Thyroid gland (tissue), 4 donors: Measurements from ENCODE around the gene SERTAD4. TPM values are rescaled to one million over a fixed set of nuclear protein-coding genes. Genes with fewer than 3 reads are reported as not detected.
A peak's percentile ranks its signal among the peaks of the same experiment; 100 is the strongest.

ENCODE experiments used
- DNase-seq, 2 donors: peaks; one replicate each; pipeline ENCODE4 v3.0.0-alpha.2; 2019
- H3K27ac ChIP-seq, 3 donors: fragments of 200-600 bp; sonication (generic); 1 replicate in 2 of 3; 2 replicates in 1 of 3; pipeline ENCODE4 v1.5.1; 2016 to 2019; ENCODE audit warnings: mild to moderate bottlenecking in 1 of 3, moderate library complexity in 1 of 3
- H3K27me3 ChIP-seq: fragments of 200-600 bp; sonication (generic); one replicate; pipeline ENCODE4 v1.5.1; 2019
- H3K36me3 ChIP-seq, 2 donors: fragments of 200-600 bp; sonication (generic); one replicate each; pipeline ENCODE4 v1.5.1; 2016 to 2019
- H3K4me1 ChIP-seq, 2 donors: fragments of 200-600 bp; sonication (generic); one replicate each; pipeline ENCODE4 v1.5.1; 2017 to 2019
- H3K4me3 ChIP-seq, 3 donors: fragments of 200-600 bp; sonication (generic); replicated peaks in 1 of 3; 1 replicate in 2 of 3; 2 replicates in 1 of 3; pipeline ENCODE4 v1.5.1; 2016; ENCODE audit warnings: mild to moderate bottlenecking in 1 of 3
- H3K9me3 ChIP-seq: fragments of 200-600 bp; sonication (generic); one replicate; pipeline ENCODE4 v1.5.1; 2017
- CTCF ChIP-seq, 6 experiments: fragments of 200-600 bp in 3 of 6; fragments of 450-650 bp in 3 of 6; sonication (generic) in 3 of 6; IDR thresholded peaks; one replicate each; pipeline ENCODE4 v1.5.1; 2016 to 2019; ENCODE audit warnings: antibody characterized with exemption in 6 of 6, mild to moderate bottlenecking in 2 of 6, inconsistent platforms in 1 of 6, moderate library complexity in 1 of 6
- POLR2A ChIP-seq, 2 donors: fragments of 450-650 bp; IDR thresholded peaks; one replicate each; pipeline ENCODE4 v1.6.1; 2017; ENCODE audit warnings: antibody characterized with exemption in 2 of 2, mild to moderate bottlenecking in 2 of 2, moderate library complexity in 1 of 2
- WGBS, 2 donors: methylation state at CpG; one replicate each; pipeline ENCODE4 v1.1.5; 2017; 5-methylcytosine and 5-hydroxymethylcytosine counted together
- intact Hi-C: fragments of 100-400 bp; cut with DNase I; formaldehyde crosslinking; loops from one replicate; pipeline ENCODE4 v1.15.1; 2023
- total RNA-seq, 4 donors: library from RNA; depleted of rRNA; stranded (reverse); fragments of >200 nt; gene quantifications; one replicate each; pipeline ENCODE4 v1.2.3, GENCODE V29; 2016

The SERTAD4 gene
- total RNA-seq, 4 donors from 2014 or later: 1.5 to 4.0 (median 3.6) TPM

DNA sequence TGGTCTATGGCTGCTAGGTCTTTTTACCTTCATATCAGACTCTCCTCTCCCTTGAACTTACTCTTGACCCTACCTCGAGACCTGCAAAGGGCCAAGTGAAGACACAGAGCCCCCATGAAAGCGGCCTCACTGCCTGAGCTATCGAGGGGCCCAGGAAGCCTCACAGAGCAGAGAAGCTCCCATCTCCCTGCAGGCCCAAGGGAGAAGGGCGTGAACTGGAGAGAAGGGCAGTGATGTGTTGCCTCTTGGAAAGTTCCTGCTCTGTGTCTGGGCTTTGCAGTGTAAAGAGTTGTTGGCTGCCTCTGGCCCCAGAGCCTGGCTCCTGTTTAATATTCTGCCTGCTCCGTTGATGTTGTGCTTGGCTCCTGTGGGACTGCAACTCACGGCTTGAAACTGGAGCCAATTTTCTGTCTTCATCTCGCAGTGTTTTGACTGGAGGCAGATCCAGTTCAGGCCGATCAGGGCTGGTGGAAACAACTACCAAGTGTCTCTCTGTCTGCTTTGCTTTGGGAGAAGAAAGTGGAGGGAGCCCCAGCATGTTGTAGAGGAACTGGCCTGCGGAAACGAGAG is 4.3 kb downstream of the SERTAD4 start:
- no peaks in the 10 kb centered on the region for H3K9me3 ChIP-seq
- H3K36me3 ChIP-seq: no peaks in the 10 kb centered on the region
- no peaks in the 10 kb centered on the region for H3K27me3 ChIP-seq
- intact Hi-C loops: no loop called here
- no peak overlapping the region for H3K4me3 ChIP-seq
- H3K4me1 ChIP-seq: peaks cover 27 to 54% of the 10 kb centered on the region in 2 donors
- TF ChIP-seq POLR2A (IDR thresholded peaks at IDR 0.05) (peak in 1 of 2 donors; percentile 67), CTCF (IDR thresholded peaks at IDR 0.05) (peak in 2 of 6 experiments; percentile 8 to 18)
- peak; percentile 86 to 88 for DNase-seq
- peak overlapping the region; percentile 74 to 85 (median 77) for H3K27ac ChIP-seq
- whole genome bisulfite sequencing, 2 donors: 16 to 24% methylated on average over 10 of the region's 10 CpGs

GRCh38 chr1:210237479-210237878 is 4.9 kb downstream of the SERTAD4 start:
- Histone ChIP-seq H3K4me3 (no peak overlapping the region), H3K4me1 (peaks cover 26 to 54% of the 10 kb centered on the region in 2 donors), H3K9me3 (no peaks in the 10 kb centered on the region), H3K27ac (peak overlapping the region; percentile 74 to 85 (median 77)), H3K36me3 (no peaks in the 10 kb centered on the region), H3K27me3 (no peaks in the 10 kb centered on the region)
- no peak for TF ChIP-seq POLR2A (IDR thresholded peaks at IDR 0.05)
- no peak for TF ChIP-seq CTCF (IDR thresholded peaks at IDR 0.05)
- no peak for DNase-seq
- WGBS, 2 donors: 58 to 76% methylated on average over 5 of the region's 5 CpGs
- intact Hi-C loops: no loop called here

DNA sequence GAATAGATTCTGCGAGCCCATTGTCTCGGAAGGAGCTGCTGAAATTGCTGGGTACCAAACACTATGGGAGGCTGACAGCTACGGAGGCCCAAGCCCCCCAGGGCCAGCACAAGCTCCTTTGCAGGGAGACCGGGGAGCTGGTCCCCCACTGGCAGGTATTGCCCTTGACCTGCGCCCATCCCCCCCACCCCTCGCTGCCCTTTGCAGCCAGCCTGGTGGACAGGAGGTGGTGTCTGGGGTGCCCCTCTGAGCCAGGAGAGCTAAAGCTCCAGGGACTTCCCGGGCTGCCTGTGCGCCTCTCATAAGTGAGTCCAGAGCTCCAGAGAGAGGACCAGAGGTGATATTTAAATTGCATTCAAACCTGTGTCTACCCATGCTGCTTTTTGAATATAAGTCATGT is 5.4 kb downstream of the SERTAD4 start:
- Histone ChIP-seq H3K9me3 (no peaks in the 10 kb centered on the region), H3K36me3 (no peaks in the 10 kb centered on the region), H3K4me1 (peaks cover 26 to 54% of the 10 kb centered on the region in 2 donors), H3K27ac (peak overlapping the region; percentile 74 to 85 (median 77)), H3K27me3 (no peaks in the 10 kb centered on the region), H3K4me3 (no peak overlapping the region)
- no peak for DNase-seq
- intact Hi-C loops: no loop called here
- TF ChIP-seq POLR2A (IDR thresholded peaks at IDR 0.05) (no peak), CTCF (IDR thresholded peaks at IDR 0.05) (no peak)
- WGBS, 2 donors: 72 to 82% methylated on average over 5 of the region's 8 CpGs

GRCh38 chr1:210239349-210240111 is 6.9 kb downstream of the SERTAD4 start:
- Histone ChIP-seq H3K27ac (peak overlapping the region in 1 of 3 donors; percentile 24), H3K4me3 (no peak overlapping the region), H3K36me3 (no peaks in the 10 kb centered on the region), H3K27me3 (no peaks in the 10 kb centered on the region), H3K4me1 (peaks cover 15 to 48% of the 10 kb centered on the region in 2 donors), H3K9me3 (no peaks in the 10 kb centered on the region)
- DNase-seq: peak; percentile 33 to 46
- peak in 4 of 6 experiments; percentile 35 to 50 (median 42) for TF ChIP-seq CTCF (IDR thresholded peaks at IDR 0.05)
- no peak for TF ChIP-seq POLR2A (IDR thresholded peaks at IDR 0.05)
- WGBS, 2 donors: 47 to 55% methylated on average over 7 of the region's 7 CpGs
- intact Hi-C loops: loop anchor here (10.0 kb wide), 1 partner anchor 65 kb away; no protein-coding TSS in a partner anchor

GRCh38 chr1:210241121-210241520 is 8.5 kb downstream of the SERTAD4 start:
- intact Hi-C loops: loop anchor here (10.0 kb wide), 1 partner anchor 64 kb away; no protein-coding TSS in a partner anchor
- DNase-seq: no peak
- no peak for TF ChIP-seq POLR2A (IDR thresholded peaks at IDR 0.05)
- TF ChIP-seq CTCF (IDR thresholded peaks at IDR 0.05): no peak
- Histone ChIP-seq H3K36me3 (no peaks in the 10 kb centered on the region), H3K27ac (no peak overlapping the region), H3K9me3 (no peaks in the 10 kb centered on the region), H3K4me3 (no peak overlapping the region), H3K27me3 (no peaks in the 10 kb centered on the region), H3K4me1 (peaks cover 14 to 41% of the 10 kb centered on the region in 2 donors)
- 87 to 89% methylated on average over 5 of the region's 5 CpGs for WGBS, 2 donors
